K562 (cell line): ENCODE data around the gene PCK2. TPM values are rescaled to one million over a fixed set of nuclear protein-coding genes. Genes with fewer than 3 reads are reported as not detected.
A peak's percentile ranks its signal among the peaks of the same experiment; 100 is the strongest.

Source experiments
- HSF4 ChIP-seq: fragments of 250-450 bp; sonication (Bioruptor Pico); IDR thresholded peaks from 2 replicates; pipeline ENCODE4 v2.1.2; 2022; ENCODE audit warnings: mild to moderate bottlenecking, moderate library complexity, borderline replicate concordance
- MEIS2 ChIP-seq: fragments of 450-650 bp; IDR thresholded peaks from 2 replicates; pipeline ENCODE4 v1.6.1; 2014; ENCODE audit warnings: mild to moderate bottlenecking; ENCODE audit not compliant: partially characterized antibody
- PPARD ChIP-seq: fragments of 250-450 bp; sonication (Bioruptor Pico); IDR thresholded peaks from 2 replicates; pipeline ENCODE4 v1.8.0; 2022; ENCODE audit warnings: inconsistent platforms, mild to moderate bottlenecking, moderate library complexity
- TBL1XR1 ChIP-seq, 2 experiments: IDR thresholded peaks; 2 replicates each; pipeline ENCODE4 v1.6.1; 2012; ENCODE audit warnings: improper control_type of control experiment in 2 of 2, low read length in 2 of 2, mild to moderate bottlenecking in 1 of 2
- VEZF1 ChIP-seq: fragments of 200-800 bp; sonication (Bioruptor generic); IDR thresholded peaks from 2 replicates; pipeline ENCODE4 v1.6.1; 2017; ENCODE audit warnings: missing genetic modification characterization, missing compliant biosample characterization
- ZBTB2 ChIP-seq: fragments of 450-650 bp; IDR thresholded peaks from 2 replicates; pipeline ENCODE4 v1.6.1; 2016; ENCODE audit warnings: antibody characterized with exemption
- ZBTB40 ChIP-seq, 2 experiments: fragments of 450-650 bp in 1 of 2; sonication (generic) in 1 of 2; formaldehyde crosslinking in 1 of 2; IDR thresholded peaks; 2 replicates each; pipeline versions ENCODE4 v1.7.1 to v1.9.0; 2016 to 2022; ENCODE audit warnings: inconsistent platforms in 1 of 2, mild to moderate bottlenecking in 1 of 2, missing genetic modification reagents in 1 of 2
- ZBTB43 ChIP-seq: sonication (generic); formaldehyde crosslinking; IDR thresholded peaks from 2 replicates; pipeline ENCODE4 v1.8.0; 2023; ENCODE audit warnings: mild to moderate bottlenecking, missing genetic modification reagents
- ZNF277 ChIP-seq: fragments of 250-450 bp; sonication (Bioruptor Pico); IDR thresholded peaks from 2 replicates; pipeline ENCODE4 v1.8.0; 2022; ENCODE audit warnings: inconsistent platforms, mild to moderate bottlenecking, moderate library complexity, borderline replicate concordance
- ZSCAN32 ChIP-seq: fragments of 450-650 bp; formaldehyde crosslinking; IDR thresholded peaks from 2 replicates; pipeline ENCODE4 v1.4.0; 2020; ENCODE audit warnings: mild to moderate bottlenecking, moderate library complexity
- polyA plus RNA-seq, 8 experiments: library from polyadenylated mRNA; depleted of rRNA in 4 of 8; stranded (reverse) in 5 of 8; unstranded in 3 of 8; fragments of >200 nt; fragmentation: Nextera tagmentation in 2 of 8; fragmentation: Illumina TruSeq in 1 of 8; extraction: Ambion mirVana in 2 of 8; extraction: Trizol in 1 of 8; gene quantifications; 2 replicates each; pipeline versions ENCODE4 v1.2.1 to v1.2.3, GENCODE V29; 2011 to 2014; ENCODE audit warnings: inconsistent platforms in 1 of 8, missing spikeins in 1 of 8
- total RNA-seq, 7 experiments: library from RNA; depleted of rRNA in 6 of 7; stranded (reverse); fragments of >200 nt in 6 of 7; fragmentation: Illumina TruSeq in 2 of 7; extraction: Trizol in 2 of 7; gene quantifications; 2 replicates each; pipeline versions ENCODE4 v1.2.1 to v1.2.3, GENCODE V29; 2011 to 2021; ENCODE audit warnings: low replicate concordance in 1 of 7

Gene PCK2
- total and polyA plus RNA-seq, 9 of the 15 experiments (the other 6 are each of a cell fraction or from before 2014, with no cell fraction given), result 3.3 to 60.9 (median 30.4) TPM

- TF ChIP-seq ZBTB40 (IDR thresholded peaks at IDR 0.05) (no peak), ZBTB40 (CRISPR knock-in tag; IDR thresholded peaks at IDR 0.05) (no peak), ZNF277 (no peak), HSF4 (CRISPR knock-in tag) (no peak; the same call in 1 of the 2 replicates), PPARD (CRISPR knock-in tag) (no peak), ZSCAN32 (peak; percentile 52; the same call in 1 of the 2 replicates), ZBTB2 (no peak), VEZF1 (CRISPR knock-in tag) (peak; percentile 90), ZBTB43 (CRISPR knock-in tag) (no peak), MEIS2 (no peak), TBL1XR1 (IDR thresholded peaks at IDR 0.05; ENCODE audit: low read length in 2 of 2) (peak in 1 of 2 experiments; percentile 10; a peak in 1 of 4 replicates)
Measured at GRCh38 chr14:24093901-24094840, at the start of gene PCK2 (continued).
